MCF 10A (cell line): ENCODE measurements around the gene SLC5A9. TPM values are rescaled to one million over a fixed set of nuclear protein-coding genes. Genes with fewer than 3 reads are reported as not detected.

Source experiments
- BruUV-seq: library from RNA; stranded (reverse); fragments of 400-500 nt; replicated peaks from 2 replicates; lab custom pipeline; 2021; lab: Mats Ljungman, UMichigan
- CTCF ChIA-PET: fragments of 300-600 bp; sonication (Branson Sonifier 250); formaldehyde crosslinking; extraction: SDS; loops from one replicate; lab custom pipeline; 2021; ENCODE audit warnings: antibody characterized with exemption, inconsistent platforms; lab: Yijun Ruan, JAX
- POLR2A ChIA-PET: fragments of 300-600, 350-650 bp; sonication (Branson Sonifier 250); formaldehyde crosslinking; extraction: SDS; loops from one replicate; lab custom pipeline; 2020; ENCODE audit warnings: antibody characterized with exemption, inconsistent platforms; lab: Yijun Ruan, JAX
- DNase-seq: peaks from one replicate; pipeline ENCODE4 v3.0.0-alpha.2; 2018; ENCODE audit not compliant: unreplicated experiment
- H3K27ac Mint-ChIP-seq: one replicate; pipeline ENCODE4 v1.8.0; 2022; ENCODE audit warnings: mild to moderate bottlenecking, low read depth, mixed read lengths; ENCODE audit not compliant: unreplicated experiment
- H3K27me3 Mint-ChIP-seq: one replicate; pipeline ENCODE4 v1.8.0; 2022; ENCODE audit warnings: mixed read lengths; ENCODE audit not compliant: insufficient read depth, unreplicated experiment
- H3K36me3 Mint-ChIP-seq: one replicate; pipeline ENCODE4 v1.8.0; 2022; ENCODE audit warnings: mild to moderate bottlenecking, moderate library complexity, mixed read lengths; ENCODE audit not compliant: insufficient read depth, unreplicated experiment
- H3K4me1 Mint-ChIP-seq: one replicate; pipeline ENCODE4 v1.8.0; 2022; ENCODE audit warnings: mixed read lengths; ENCODE audit not compliant: insufficient read depth, unreplicated experiment
- H3K4me3 Mint-ChIP-seq: one replicate; pipeline ENCODE4 v1.8.0; 2022; ENCODE audit warnings: mild to moderate bottlenecking, moderate library complexity, mixed read lengths; ENCODE audit not compliant: unreplicated experiment
- H3K9me3 Mint-ChIP-seq: one replicate; pipeline ENCODE4 v1.8.0; 2022; ENCODE audit warnings: mixed read lengths; ENCODE audit not compliant: unreplicated experiment
- CTCF ChIP-seq: fragments of 200-600 bp; IDR thresholded peaks from one replicate; pipeline ENCODE4 v1.8.0; 2022; ENCODE audit warnings: antibody characterized with exemption, mild to moderate bottlenecking; ENCODE audit not compliant: unreplicated experiment
- intact Hi-C: fragments of 100-400 bp; cut with micrococcal nuclease; formaldehyde crosslinking; loops from 2 replicates; pipeline ENCODE4 v1.14.1; 2022
- total RNA-seq: library from RNA; stranded (reverse); gene quantifications from 2 replicates; pipeline ENCODE4 v1.2.3, GENCODE V29; 2022

The SLC5A9 gene
- total RNA-seq, 1 experiment from 2014 or later: not detected

- no peak for TF ChIP-seq CTCF
- ChIA-PET POLR2A (interaction anchor here (0.6 kb wide), 1 partner anchor 10 kb away, joined by 3 read pairs; no protein-coding TSS in a partner anchor), CTCF (interaction anchor here (0.5 to 3.2 kb wide), 7 partner anchors 9 to 247 kb away, joined by 3 to 20 read pairs (median 3); no protein-coding TSS in a partner anchor)
- peaks cover 23% of the 10 kb centered on the region for H3K4me1 Mint-ChIP-seq
- no peaks in the 10 kb centered on the region for H3K9me3 Mint-ChIP-seq
- no peaks in the 10 kb centered on the region for H3K27me3 Mint-ChIP-seq
- no peaks in the 10 kb centered on the region for H3K36me3 Mint-ChIP-seq
- no TSS peak for BruUV-seq
- H3K4me3 Mint-ChIP-seq: no peak overlapping the region
- intact Hi-C loops: no loop called here
- no peak overlapping the region for H3K27ac Mint-ChIP-seq
- DNase-seq: no peak
Measured at GRCh38 chr1:48215222-48215621, 7.3 kb upstream of the SLC5A9 start.

- Mint-ChIP-seq H3K4me3 (no peak overlapping the region), H3K27me3 (no peaks in the 10 kb centered on the region), H3K27ac (no peak overlapping the region), H3K36me3 (no peaks in the 10 kb centered on the region), H3K4me1 (peaks cover 18% of the 10 kb centered on the region), H3K9me3 (no peaks in the 10 kb centered on the region)
- intact Hi-C loops: no loop called here
- TF ChIP-seq CTCF: no peak
- DNase-seq: no peak
- BruUV-seq: no TSS peak
- CTCF ChIA-PET: interaction anchor here (0.8 to 3.2 kb wide), 7 partner anchors 10 to 107 kb away, joined by 3 to 20 read pairs (median 4); no protein-coding TSS in a partner anchor
- POLR2A ChIA-PET: no interaction called here
Measured at GRCh38 chr1:48215889-48216288, 6.6 kb upstream of the SLC5A9 start.

GRCh38 chr1:48216313-48216712 lies 6.2 kb upstream of the SLC5A9 start:
- Mint-ChIP-seq H3K27me3 (no peaks in the 10 kb centered on the region), H3K4me1 (peaks cover 14% of the 10 kb centered on the region), H3K9me3 (no peaks in the 10 kb centered on the region), H3K4me3 (no peak overlapping the region), H3K36me3 (no peaks in the 10 kb centered on the region), H3K27ac (no peak overlapping the region)
- no TSS peak for BruUV-seq
- CTCF ChIA-PET: interaction anchor here (0.9 to 3.2 kb wide), 5 partner anchors 13 to 107 kb away, joined by 3 to 20 read pairs (median 4); no protein-coding TSS in a partner anchor
- TF ChIP-seq CTCF: no peak
- POLR2A ChIA-PET: no interaction called here
- no peak for DNase-seq
- intact Hi-C loops: no loop called here

GRCh38 chr1:48216941-48217340 lies 5.6 kb upstream of the SLC5A9 start:
- H3K4me3 Mint-ChIP-seq: no peak overlapping the region
- CTCF ChIA-PET: interaction anchor here (1.7 to 3.2 kb wide), 2 partner anchors 13 to 108 kb away, joined by 6 to 20 read pairs; no protein-coding TSS in a partner anchor
- intact Hi-C loops: no loop called here
- H3K27me3 Mint-ChIP-seq: no peaks in the 10 kb centered on the region
- no peaks in the 10 kb centered on the region for H3K36me3 Mint-ChIP-seq
- DNase-seq: no peak
- H3K27ac Mint-ChIP-seq: no peak overlapping the region
- H3K4me1 Mint-ChIP-seq: peaks cover 13% of the 10 kb centered on the region
- TF ChIP-seq CTCF: no peak
- POLR2A ChIA-PET: no interaction called here
- BruUV-seq: no TSS peak
- H3K9me3 Mint-ChIP-seq: no peaks in the 10 kb centered on the region
